HG02981 (cell line): ENCODE measurements around the gene MRPS10.
"Not testable (repeated sequence)": the region's sequence is repeated elsewhere in the genome, so short reads cannot be mapped to it uniquely, and the experiment has no call there.

Experiments
- ATAC-seq: cut with Tn5 transposase; IDR thresholded peaks from one replicate; pipeline ENCODE4 v1.9.1; 2021; ENCODE audit warnings: mild to moderate bottlenecking, moderate library complexity; ENCODE audit not compliant: unreplicated experiment

The MRPS10 gene

DNA sequence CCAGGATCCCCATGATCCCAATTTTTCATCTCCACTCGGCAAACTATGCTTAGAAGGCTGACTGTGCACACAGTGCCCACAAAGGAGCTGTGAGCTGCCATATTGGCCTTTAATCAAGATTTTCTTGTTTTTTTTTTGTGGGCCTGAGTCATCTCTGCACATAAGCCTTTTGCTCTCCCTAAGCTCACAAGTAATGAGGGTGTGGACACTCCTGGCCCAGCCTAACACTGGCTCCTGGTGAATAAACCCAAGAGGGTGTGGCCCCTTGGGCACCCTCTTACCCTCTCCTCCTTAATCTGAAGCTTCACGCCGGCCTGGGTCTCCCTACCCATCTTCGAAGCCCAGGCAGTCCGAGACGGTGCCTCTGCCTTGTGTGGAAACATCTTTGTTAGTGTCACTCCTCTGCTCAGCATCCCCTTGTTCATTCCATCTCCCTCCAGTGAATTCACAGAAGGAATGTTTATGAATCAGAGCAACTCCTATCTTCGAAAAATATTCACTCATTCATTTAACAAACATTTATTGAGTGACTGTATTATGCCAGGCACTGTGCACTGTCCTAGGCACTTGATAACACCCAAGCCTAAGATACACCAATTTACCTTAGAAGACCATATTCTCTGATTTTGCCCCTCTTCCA is 22.2 kb upstream of the MRPS10 start:
- no peak for ATAC-seq

DNA sequence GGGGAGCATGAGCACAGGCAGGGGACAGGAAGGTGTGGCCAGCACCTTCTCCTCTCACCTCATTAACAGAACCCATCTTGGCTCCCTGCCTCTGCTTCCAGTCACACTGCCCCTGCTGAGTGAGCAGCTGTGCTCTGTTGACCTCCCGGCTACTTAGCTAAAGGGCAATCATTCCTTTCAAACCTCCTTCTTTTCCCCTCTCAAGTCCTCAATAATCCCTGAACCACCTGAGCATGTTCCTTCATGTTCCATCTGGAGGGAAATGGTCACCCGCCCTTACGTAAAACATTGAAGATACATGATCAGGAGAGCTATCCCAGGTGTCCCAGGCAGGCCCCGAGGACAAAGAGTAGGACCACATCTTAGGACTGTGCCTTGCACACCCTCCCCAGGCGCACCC is 21.7 kb upstream of the MRPS10 start:
- no peak for ATAC-seq

DNA sequence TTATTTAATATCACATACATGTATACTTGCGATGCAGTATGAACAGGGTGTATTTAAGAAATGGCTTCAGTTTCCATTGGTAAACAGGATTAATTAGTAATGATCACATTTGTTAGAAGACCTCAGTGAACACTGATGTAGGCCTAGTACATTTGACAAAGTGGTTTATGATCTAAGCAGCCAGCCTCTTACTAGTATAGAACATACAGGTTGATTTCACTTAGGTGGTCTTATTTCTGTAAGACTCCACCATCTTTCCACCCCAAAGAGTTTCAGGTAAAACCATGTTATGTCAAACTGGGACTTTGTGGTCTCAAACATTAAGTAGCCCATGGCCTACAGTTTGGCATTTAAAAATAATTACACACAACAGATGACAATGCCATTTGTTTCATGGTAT is 20.2 kb upstream of the MRPS10 start:
- ATAC-seq = no peak

DNA sequence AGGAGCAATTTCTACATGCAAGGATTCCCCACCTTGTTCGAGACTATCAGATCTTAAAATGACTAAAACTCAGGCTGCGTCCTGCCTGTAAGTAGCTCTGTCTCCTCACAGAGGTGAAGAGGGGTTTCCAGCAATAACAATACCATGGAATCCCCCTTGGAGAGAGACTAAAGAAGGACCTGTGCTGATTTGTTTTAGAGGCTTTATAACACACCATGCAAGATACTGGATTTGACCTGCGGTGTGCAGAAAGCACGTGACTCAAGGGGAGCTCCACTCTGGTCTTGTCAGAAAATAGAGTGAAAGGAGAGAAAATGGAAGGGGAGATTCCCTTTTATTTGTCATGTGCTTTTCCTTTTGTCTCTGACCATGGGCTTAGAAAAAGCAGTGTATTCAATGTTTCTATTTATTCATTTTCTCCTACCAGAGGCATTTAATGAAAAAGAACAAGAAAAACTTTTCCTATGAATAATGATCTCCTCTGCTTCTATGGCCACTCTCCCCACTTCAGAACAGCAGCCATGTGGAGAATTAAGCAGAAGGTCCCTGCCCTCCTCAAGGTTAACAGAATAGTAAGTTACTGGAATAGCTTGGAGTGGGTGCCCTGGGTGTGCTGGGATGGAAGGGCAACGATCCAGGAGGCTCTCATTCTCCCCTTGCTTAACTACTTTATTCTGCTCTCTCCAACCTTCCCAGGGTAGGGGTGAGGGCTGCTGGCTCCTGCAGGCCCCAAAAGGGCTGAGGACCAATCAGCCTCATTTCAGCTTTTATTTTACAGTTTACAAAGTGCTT is 19.2 kb upstream of the MRPS10 start:
- no peak for ATAC-seq

DNA sequence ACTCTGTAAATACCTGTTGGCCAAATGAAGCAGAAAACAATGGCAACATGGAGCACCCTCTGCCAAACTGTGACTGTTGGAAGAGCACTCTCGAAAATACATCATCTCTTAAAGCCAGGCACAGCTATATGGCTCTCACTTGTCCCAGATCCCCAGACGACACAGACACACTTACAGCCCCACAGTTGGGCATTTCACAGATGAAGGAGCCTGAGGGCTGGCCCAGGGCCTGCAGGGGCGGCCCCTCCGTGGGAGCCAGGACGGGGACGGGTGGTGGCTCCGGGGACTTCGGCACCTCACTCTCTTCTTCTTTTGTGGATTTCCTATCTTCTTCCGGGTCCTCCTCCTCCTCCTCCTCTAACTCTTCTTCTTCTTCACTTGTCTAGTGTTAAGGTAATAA is 18.4 kb upstream of the MRPS10 start:
- ATAC-seq = no peak

DNA sequence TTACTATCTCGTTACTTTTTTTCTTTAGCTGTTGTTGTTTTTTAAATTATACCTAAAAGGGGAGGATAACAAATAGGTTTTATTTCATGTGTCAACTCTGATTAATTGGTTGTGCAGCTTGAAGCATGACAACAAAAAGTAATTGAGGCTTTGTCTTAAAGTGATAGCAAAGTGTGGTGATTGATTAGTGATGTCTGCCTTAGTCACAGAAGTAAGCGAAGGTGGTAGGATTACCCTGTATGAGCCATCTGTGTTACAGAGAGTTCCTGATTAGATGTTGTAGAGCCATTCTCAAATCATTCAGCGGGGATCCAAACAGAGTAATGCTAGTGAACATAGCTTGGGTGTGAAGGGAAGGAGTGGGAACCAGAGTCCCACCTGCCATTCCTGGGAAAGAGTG is 14.4 kb upstream of the MRPS10 start:
- ATAC-seq = no peak

DNA sequence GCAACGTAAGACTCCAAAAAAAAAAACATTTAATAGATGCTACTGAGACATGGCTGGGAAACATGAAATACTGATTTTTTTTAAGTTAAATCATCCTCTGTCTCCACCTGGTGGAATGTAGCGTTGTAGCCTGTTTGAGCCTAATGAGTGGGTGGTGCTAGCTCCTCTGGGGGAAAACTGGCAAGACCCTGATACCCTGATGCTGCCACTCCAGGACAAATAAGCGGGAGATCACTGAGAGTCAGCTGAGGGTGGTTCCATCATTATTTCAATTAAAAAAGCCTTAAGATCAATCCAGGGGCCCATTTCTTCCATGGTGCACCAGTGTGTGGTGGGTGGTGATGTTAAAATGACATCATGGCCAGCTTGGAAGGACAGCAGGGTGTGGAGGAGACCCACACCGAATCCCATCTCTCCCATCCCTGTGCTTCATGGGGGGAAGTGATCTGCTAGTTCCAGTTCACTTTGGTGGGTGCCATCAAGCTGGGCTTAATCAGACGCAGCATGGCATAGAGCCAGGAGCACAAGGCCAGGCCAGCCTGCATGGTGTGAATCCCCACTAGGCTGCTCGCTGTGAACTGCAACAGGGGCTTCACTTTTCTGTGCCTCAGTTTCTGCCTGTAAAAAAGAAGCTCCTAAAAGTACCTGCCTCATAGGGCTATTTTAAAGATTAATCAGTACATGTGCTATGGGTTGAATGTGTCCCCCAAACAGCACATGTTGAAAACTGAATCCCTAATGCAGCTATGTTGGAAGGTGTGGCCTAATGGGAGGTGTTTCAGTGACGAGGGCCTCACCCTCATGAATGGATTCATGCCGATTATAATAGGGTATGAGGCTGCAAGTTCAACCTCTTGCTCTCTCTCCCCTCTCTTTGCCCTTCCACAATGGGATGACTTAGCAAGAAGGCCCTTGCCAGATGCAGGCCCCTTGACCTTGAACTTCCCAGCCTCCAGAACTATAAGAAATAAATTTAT is 13.0 kb upstream of the MRPS10 start:
- ATAC-seq = no peak

DNA sequence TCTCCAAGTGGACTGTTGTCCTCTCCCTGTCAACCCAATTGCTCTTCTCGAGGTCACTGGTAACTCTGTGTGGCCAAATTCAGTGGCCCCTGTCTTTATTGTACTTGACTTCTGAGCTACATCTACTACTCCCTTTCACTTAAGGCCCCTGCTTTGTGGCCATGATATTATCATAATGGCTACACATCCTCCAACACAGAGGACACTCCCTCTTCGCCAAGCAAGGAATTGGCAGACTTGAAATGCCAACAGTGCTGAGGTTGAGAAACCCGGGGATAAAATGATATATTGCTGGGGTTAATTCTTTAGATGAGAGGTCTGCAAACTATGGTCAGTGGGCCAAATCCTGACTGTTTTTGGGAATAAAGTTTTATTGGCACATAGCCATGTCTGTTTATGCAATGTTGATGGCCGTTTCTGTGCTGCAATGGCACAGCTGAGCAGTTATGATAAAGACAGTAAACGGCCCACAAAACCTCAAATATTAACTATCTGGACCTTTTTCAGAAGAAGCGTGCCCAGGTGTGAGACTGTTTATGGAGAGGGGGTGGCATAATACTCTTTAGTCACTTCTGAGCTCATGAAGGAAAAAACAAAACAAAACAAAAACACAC is 12.0 kb upstream of the MRPS10 start:
- ATAC-seq = no peak

DNA sequence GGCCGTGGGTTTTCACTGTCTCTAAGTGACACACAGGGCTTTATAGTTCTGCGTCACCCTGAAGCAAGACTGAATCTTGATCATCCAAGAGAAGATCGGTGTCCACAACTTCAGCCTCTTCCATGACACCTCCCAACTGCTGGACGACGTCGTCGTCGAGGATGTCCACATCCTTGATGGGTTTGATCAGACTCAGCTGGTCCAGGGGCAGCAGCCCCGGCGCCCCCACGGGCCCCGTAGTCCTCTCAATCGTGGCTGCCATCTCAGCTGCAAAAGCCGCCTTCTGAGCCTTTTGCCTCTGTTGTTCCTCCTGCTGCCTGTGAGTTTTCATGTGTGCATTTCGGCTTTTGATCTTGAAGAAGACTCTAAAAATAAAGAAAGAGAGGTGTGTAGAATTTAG is 10.6 kb upstream of the MRPS10 start:
- no peak for ATAC-seq

DNA sequence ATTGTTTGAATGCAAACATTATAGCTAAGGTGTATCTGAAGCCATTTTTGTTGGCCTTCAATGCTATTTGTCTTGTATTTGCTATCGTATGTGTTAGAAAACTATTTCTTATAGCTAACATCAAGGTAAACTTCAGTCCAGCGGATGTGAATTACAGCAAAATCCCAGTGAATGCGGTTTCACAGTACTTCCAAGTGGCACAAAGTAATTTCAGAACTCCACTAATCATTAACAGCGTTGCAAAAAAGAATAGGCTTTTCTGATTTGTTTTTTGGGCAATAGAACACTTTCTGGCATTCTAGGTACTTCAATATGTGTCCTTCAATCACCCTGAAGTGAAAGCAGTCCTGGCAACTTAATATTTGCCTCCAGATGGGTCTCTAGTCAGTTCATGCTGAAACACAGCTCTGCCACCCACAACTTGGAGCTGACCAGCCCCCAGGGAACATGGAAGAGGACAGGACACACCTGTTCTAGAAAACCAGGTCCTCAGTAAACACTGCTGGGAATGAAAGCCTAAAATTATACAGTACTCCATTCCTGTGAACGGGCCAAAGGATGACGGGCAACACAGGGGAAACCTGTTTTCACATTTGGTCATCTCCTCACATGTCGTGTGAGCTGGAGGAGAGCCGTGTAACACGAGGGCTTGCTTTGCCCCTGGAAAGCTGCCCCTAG is 9.7 kb upstream of the MRPS10 start:
- no peak for ATAC-seq

DNA sequence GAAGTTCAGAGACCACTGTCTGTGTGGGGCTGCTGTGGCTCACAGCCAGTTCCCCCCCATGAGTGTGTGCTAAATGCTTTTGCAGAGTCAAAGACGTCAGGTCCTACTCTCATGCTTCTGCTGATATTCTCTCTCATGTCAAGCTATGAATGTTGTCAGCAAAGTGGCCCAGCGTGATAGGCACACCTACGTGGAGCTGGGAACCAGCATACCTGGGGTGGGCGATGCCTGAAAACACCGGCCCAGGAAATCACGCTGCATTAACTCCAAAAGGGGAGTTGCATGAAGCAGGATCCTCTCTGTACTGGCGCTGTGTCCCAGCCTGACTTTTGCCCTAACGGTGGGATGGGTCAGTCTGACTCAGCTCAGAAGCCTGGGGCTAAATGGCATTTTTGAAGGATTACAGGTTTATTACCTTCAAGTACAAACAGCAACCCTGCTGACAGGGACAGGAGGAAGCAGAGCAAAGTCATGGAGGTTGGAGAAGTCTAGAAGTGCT is 9.0 kb upstream of the MRPS10 start:
- no peak for ATAC-seq

DNA sequence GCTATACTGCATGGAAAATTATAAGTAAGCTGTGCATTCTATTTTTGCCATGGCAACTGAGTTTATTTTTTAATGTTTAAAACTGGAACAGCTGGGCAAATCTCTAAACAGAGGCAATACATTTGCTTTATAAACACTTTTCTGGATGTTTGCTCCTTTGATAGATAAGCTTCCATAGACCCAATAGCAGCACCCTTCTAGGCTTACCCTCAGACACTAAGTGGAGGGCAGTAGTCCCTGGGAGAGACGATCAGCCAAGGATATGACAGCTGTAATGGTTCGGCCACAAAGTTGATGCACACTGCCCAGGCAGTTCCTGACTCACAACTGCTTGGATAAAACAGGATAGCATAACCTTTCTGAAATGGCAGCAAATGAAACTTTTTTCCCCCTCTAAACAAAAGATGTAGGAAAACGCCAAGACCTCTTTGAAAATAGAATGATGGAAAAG is 8.5 kb upstream of the MRPS10 start:
- no peak for ATAC-seq

DNA sequence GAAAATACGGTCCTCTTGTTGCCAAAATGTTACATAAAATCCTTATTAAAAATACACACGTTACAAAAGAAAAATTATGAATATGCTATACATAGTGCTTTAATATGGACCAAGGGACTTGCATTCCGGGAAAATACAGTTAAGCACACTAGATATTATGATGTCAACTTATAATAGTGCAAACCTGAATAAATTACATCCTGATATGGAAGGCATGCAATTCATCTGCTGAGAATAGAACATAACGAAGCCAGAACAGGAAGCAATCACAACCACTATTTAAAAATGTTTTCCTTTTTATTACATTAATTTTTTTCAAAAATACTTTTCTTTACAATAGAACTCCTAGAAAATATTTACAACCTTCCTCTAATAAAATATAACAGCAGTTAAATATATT is 7.8 kb upstream of the MRPS10 start:
- ATAC-seq = no peak

DNA sequence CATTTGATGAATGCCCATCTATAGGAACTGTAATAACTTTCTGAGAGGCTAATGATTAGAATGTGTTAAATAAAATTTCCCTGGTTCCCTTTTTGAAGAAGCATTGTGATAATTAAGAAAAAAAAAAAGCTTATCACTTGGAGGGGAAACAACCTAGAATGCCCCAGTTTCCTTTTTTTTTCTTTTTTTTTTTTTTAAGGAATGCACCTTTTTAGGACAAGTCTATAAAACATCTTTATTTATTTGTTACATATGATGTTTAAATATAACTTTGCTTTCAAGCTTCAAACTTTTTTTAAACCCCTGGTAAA is 7.3 kb upstream of the MRPS10 start:
- no peak for ATAC-seq

DNA sequence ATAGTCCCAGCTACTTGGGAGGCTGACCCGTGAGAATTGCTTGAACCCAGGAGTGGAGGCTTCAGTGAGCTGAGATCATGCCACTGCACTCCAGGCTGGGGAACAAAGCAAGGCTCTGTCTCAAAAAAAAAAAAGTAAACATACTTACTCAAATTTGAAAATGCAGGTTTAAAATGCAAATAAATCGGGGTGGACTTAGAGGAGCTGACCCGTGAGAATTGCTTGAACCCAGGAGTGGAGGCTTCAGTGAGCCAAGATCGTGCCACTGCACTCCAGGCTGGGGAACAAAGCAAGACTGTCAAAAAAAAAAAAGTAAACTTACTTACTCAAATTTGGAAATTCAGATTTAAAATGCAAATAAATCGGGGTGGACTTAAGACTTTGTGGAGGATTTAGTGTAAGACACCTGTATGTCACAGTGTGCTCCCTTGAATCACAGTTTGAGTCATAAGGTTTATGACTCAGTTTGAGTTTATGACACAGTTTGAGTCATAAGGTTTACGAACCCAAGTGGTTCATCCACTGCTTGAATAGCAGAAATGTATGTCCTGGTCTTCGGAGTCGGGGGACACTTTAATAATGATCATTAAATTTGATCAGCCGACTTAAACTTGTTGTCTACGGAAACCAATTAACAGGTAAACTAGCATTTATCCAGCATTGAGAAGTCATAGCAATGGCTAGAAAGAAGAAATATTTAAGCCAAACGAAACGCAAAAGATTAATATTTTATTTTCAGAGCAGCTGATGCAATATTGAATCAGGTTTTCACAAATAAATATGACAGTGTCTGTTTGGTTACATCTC is 6.8 kb upstream of the MRPS10 start:
- peak; percentile 79 for ATAC-seq

DNA sequence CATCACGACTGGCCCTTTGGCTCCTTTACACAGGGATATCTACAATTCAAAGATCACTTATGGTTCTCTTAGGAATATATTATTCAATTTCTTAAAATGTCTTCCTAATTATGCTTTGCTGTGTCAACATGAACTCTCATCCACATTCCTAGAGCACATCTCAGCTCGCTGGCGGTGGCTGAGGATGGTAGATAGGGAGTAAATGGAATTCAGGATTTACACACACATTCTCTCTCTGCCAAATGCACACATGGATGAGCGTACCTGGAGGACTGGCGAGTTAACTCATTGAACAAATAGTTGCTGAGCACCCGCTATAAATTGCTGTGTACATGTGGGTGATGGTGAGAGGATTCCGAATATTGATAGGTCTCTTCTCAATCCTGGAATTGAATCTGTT is 4.8 kb upstream of the MRPS10 start:
- ATAC-seq = no peak

DNA sequence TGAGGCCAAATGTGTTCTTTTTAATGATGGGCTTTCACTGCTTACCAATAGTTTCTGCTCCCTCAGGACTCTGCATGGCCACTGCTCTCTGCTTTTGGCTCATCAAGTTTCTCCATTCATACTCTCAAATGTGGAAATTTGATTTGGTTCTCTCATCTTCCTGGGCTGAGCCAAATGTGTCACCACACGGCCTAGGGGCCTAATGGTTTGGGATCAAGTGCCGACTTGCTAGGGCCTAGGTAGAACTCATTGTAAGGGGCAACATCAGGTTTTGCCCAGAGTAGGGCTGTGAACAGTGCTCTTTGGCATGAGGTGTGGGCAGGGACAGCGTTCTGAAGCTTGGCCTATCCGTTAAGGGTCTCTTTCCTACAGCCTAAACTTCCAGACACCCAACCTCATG is 3.9 kb upstream of the MRPS10 start:
- ATAC-seq = no peak

DNA sequence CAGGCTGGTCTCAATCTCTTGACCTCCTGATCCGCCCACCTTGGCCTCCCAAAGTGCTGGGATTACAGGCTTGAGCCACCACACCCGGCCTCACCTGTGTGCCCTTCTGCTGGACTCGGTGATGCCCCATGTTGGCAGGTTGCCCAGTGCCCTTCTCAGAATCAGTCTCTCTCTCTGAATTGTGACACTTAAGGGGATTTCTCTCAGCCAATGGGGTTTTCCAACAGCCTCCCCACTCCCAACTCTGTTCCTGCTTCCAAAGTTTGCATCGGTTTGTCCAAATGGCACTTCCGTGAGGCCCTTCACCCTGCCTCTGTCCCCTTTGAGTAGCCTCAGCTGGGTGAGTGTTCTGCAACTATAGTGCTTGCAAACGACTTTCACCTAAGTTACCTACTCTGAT is 3.1 kb upstream of the MRPS10 start:
- no peak for ATAC-seq

DNA sequence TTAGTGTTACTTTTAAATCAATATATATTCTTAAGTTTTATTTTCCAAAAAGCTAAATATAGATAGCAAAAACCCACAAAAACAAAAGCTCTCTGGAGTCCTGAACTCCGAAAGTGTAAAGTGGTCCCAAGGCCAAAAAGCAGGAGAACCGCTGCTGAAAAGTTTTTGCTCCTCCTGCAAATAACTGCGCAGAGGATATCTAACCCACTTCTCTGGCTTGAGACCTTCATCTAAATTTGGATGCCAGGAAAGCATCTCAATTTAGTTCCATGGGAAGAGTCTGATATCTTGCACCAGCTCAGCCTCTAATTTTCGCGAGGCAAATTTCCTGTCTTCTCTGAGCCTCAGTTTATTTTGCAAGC is 523 bp downstream of the MRPS10 start:
- ATAC-seq = no peak

DNA sequence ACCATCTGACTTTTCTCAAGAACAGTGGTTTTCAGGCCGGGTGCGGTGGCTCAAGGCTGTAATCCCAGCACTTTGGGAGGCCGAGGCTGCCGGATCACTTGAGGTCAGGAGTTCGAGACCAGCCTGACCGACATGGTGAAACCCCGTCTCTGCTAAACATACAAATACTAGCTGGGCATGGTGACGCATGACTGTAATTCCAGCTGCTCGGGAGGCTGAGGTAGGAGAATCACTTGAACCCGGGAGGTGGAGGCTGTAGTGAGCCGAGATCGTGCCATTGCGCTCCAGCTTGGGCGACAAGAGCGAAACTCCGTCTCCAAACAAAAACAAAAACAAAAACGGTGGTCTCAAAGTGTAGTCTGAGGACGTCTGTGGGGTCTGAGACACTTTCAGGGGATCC is 1.2 kb downstream of the MRPS10 start:
- not testable (repeated sequence) for ATAC-seq
